GM23338 (cell line): ENCODE measurements around the gene EBPL. TPM values are rescaled to one million over a fixed set of nuclear protein-coding genes. Genes with fewer than 3 reads are reported as not detected.

Experiments used
- ATAC-seq: fragments of 200-7000 bp; cut with Tn5 transposase; 3 replicates; pipeline ENCODE4 v1.9.1; 2020
- DNase-seq: peaks from one replicate; pipeline ENCODE4 v3.0.0-alpha.2; 2015; ENCODE audit warnings: low spot score
- H2AFZ ChIP-seq: fragments of 200-600 bp; sonication (generic); 2 replicates; pipeline ENCODE4 v1.8.0; 2016; ENCODE audit warnings: antibody characterized with exemption, mild to moderate bottlenecking, moderate library complexity
- H3F3A ChIP-seq: fragments of 200-600 bp; sonication (generic); replicated peaks from 2 replicates; pipeline ENCODE4 v1.8.0; 2017; ENCODE audit warnings: antibody characterized with exemption, mixed run types, low read depth
- H3K27ac ChIP-seq: fragments of 200-600 bp; sonication (generic); 2 replicates; pipeline ENCODE4 v1.6.1; 2016; ENCODE audit warnings: low read depth
- H3K27me3 ChIP-seq: fragments of 200-600 bp; sonication (generic); 2 replicates; pipeline ENCODE4 v1.8.0; 2016; ENCODE audit warnings: mild to moderate bottlenecking, mixed run types, moderate library complexity; ENCODE audit not compliant: insufficient read depth
- H3K36me3 ChIP-seq: fragments of 200-600 bp; sonication (generic); 2 replicates; pipeline ENCODE4 v1.8.0; 2016; ENCODE audit warnings: mild to moderate bottlenecking; ENCODE audit not compliant: insufficient read depth
- H3K4me1 ChIP-seq: fragments of 200-600 bp; sonication (generic); 2 replicates; pipeline ENCODE4 v1.8.0; 2016; ENCODE audit warnings: mild to moderate bottlenecking, moderate library complexity; ENCODE audit not compliant: insufficient read depth
- H3K4me2 ChIP-seq: fragments of 200-600 bp; sonication (generic); 2 replicates; pipeline ENCODE4 v1.7.1; 2017; ENCODE audit warnings: mixed run types
- H3K4me3 ChIP-seq: fragments of 200-600 bp; sonication (generic); 2 replicates; pipeline ENCODE4 v1.6.1; 2016; ENCODE audit warnings: mixed run types
- H3K79me2 ChIP-seq: fragments of 200-600 bp; sonication (generic); replicated peaks from 2 replicates; pipeline ENCODE4 v1.8.0; 2017; ENCODE audit warnings: mild to moderate bottlenecking; ENCODE audit not compliant: insufficient read depth
- H3K9me2 ChIP-seq: fragments of 200-600 bp; sonication (generic); 2 replicates; pipeline ENCODE4 v1.8.0; 2017; ENCODE audit not compliant: insufficient read depth
- H4K20me1 ChIP-seq: fragments of 200-600 bp; sonication (generic); replicated peaks from 2 replicates; pipeline ENCODE4 v1.8.0; 2017; ENCODE audit warnings: mild to moderate bottlenecking; ENCODE audit not compliant: insufficient read depth
- H3K27ac Mint-ChIP-seq: 2 replicates; pipeline ENCODE4 v1.8.0; 2020; ENCODE audit warnings: inconsistent platforms, mild to moderate bottlenecking, moderate library complexity, mixed read lengths
- H3K27me3 Mint-ChIP-seq: 3 replicates; pipeline ENCODE4 v1.8.0; 2022; ENCODE audit warnings: low read depth, mild to moderate bottlenecking, moderate library complexity, mixed read lengths, inconsistent platforms; ENCODE audit not compliant: insufficient read depth, poor library complexity
- H3K36me3 Mint-ChIP-seq: 3 replicates; pipeline ENCODE4 v1.8.0; 2021; ENCODE audit warnings: low read depth, mild to moderate bottlenecking, inconsistent platforms, moderate library complexity, mixed read lengths
- H3K4me1 Mint-ChIP-seq: 3 replicates; pipeline ENCODE4 v1.8.0; 2020; ENCODE audit warnings: mild to moderate bottlenecking, inconsistent platforms, mixed read lengths
- H3K4me3 Mint-ChIP-seq: 3 replicates; pipeline ENCODE4 v1.8.0; 2021; ENCODE audit warnings: moderate library complexity, mild to moderate bottlenecking, inconsistent platforms, mixed read lengths
- H3K9me3 Mint-ChIP-seq: 3 replicates; pipeline ENCODE4 v1.8.0; 2020; ENCODE audit warnings: moderate library complexity, mild to moderate bottlenecking, inconsistent platforms, mixed read lengths
- CTCF ChIP-seq, 2 experiments: fragments of 200-600 bp in 1 of 2; sonication (generic) in 1 of 2; conservative IDR thresholded peaks; 2 replicates each; pipeline versions ENCODE4 v1.5.1 to v1.6.1; 2016 to 2017; ENCODE audit warnings: antibody characterized with exemption in 2 of 2, low read depth in 2 of 2, mild to moderate bottlenecking in 2 of 2, moderate library complexity in 1 of 2
- ETS1 ChIP-seq: IDR thresholded peaks from 2 replicates; pipeline ENCODE4 v1.6.1; 2016; ENCODE audit warnings: antibody characterized with exemption
- EZH2phosphoT487 ChIP-seq: fragments of 200-600 bp; sonication (generic); IDR thresholded peaks from one replicate; pipeline ENCODE4 v1.8.1; 2018; ENCODE audit warnings: antibody characterized with exemption; ENCODE audit not compliant: unreplicated experiment
- JUNB ChIP-seq: IDR thresholded peaks from one replicate; pipeline ENCODE4 v1.6.1; 2016; ENCODE audit warnings: antibody characterized with exemption; ENCODE audit not compliant: unreplicated experiment
- POLR2AphosphoS5 ChIP-seq: IDR thresholded peaks from 2 replicates; pipeline ENCODE4 v1.6.1; 2016; ENCODE audit warnings: antibody characterized with exemption, low read depth
- STAT1 ChIP-seq: IDR thresholded peaks from one replicate; pipeline ENCODE4 v1.6.1; 2016; ENCODE audit warnings: antibody characterized with exemption; ENCODE audit not compliant: unreplicated experiment
- ZNF462 ChIP-seq: fragments of 250-450 bp; sonication (Bioruptor Pico); IDR thresholded peaks from 2 replicates; pipeline ENCODE4 v1.5.0; 2020; ENCODE audit warnings: mild to moderate bottlenecking, moderate library complexity
- polyA plus RNA-seq: library from polyadenylated mRNA; unstranded; fragments of >200 nt; fragmentation: Nextera tagmentation; extraction: Ambion mirVana; gene quantifications from 2 replicates; pipeline ENCODE4 v1.2.1, GENCODE V29; 2016
- total RNA-seq: library from RNA; depleted of rRNA; stranded (reverse); fragments of >200 nt; shearing (Covaris generic); gene quantifications from 2 replicates; pipeline ENCODE4 v1.2.3, GENCODE V29; 2014

Gene EBPL
- total and polyA plus RNA-seq, 2 experiments from 2014 or later, result 231 to 245 TPM

- TF ChIP-seq ZNF462 (CRISPR knock-in tag) (no peak), ETS1 (no peak)
Measured at GRCh38 chr13:49676581-49677298, 14.5 kb downstream of the EBPL start (continued).

- Histone ChIP-seq H4K20me1 (peaks cover 7% of the 10 kb centered on the region), H3K4me2 (no peak overlapping the region), H3K36me3 (peaks cover 17% of the 10 kb centered on the region), H2AFZ (no peak overlapping the region), H3K9me2 (no peaks in the 10 kb centered on the region), H3K4me3 (no peak overlapping the region), H3K27me3 (no peaks in the 10 kb centered on the region), H3K4me1 (peaks cover 25% of the 10 kb centered on the region), H3K79me2 (peaks cover 60% of the 10 kb centered on the region), H3F3A (no peaks in the 10 kb centered on the region), H3K27ac (0 out of 2 replicates have a peak overlapping the region, but pooled peaks have one; percentile 41)
- Mint-ChIP-seq H3K27me3 (peaks cover 1% of the 10 kb centered on the region), H3K9me3 (no peaks in the 10 kb centered on the region; the same call in 2 of the 3 replicates), H3K4me1 (peaks cover 35% of the 10 kb centered on the region), H3K27ac (peak overlapping the region; percentile 46; the same call in 1 of the 2 replicates), H3K4me3 (no peak overlapping the region), H3K36me3 (peaks cover 60% of the 10 kb centered on the region)
- no peak for ATAC-seq
- DNase-seq, result no peak
- TF ChIP-seq POLR2AphosphoS5 (no peak), JUNB (no peak), CTCF (conservative IDR thresholded peaks at IDR 0.05; ENCODE audit: low read depth in 2 of 2) (no peak), STAT1 (no peak), EZH2phosphoT487 (no peak)
Measured at GRCh38 chr13:49670828-49671227, 20.5 kb downstream of the EBPL start.
